ENCODE measurements around the gene CFAP58.

The CFAP58 gene

DNA sequence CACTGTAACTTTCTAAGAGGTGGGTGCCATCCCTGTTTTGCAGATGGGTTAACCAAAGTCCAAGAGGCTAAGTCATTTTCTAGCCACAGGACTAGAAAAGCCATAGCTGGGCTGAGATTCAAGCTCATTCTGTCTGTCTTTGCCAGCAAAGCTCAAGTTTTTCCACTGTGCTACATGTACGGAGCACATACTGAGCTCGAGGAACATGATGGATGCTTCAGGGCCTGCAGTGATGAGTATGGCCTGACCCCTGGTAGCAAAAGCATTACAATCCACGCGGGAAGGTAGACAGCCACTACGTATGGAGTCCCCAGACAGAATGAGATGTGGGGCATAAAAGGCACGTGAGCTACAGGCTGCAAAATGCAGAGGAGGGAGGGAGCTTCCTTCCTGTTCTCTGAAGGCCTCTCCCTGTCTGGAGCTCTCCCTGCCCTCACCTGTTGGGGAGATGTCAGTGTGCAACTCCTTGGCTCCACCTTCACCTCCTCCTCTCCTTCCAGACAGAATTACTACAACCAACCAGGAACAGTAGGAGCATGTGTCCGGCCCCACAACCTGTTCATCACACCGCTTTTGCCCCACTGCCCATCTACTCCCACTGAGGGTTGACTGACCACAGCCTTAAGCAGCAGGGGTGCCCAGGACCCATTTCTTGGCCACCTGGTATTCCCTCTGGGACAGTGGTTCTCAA, 31.8 kb upstream of the CFAP58 start:
- DNase-seq: no peak

DNA sequence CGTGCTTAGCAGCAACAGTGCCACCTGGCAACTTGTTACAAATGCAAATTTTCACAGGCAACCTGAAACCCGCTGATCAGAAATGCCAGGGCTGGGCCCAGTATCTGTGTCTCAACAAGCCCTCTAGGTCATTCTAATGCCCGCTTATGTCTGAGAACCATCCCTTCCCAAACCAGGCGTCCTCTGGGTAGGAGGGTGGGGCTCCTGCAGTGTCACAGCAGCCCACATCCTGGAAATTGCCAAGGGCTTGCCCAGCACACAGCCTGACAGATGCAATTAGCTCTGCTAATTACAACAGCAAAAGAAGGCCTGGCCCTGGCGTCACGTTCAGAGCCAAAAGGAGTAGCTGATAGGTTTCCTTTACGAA, 31.2 kb upstream of the CFAP58 start:
- DNase-seq: no peak

DNA sequence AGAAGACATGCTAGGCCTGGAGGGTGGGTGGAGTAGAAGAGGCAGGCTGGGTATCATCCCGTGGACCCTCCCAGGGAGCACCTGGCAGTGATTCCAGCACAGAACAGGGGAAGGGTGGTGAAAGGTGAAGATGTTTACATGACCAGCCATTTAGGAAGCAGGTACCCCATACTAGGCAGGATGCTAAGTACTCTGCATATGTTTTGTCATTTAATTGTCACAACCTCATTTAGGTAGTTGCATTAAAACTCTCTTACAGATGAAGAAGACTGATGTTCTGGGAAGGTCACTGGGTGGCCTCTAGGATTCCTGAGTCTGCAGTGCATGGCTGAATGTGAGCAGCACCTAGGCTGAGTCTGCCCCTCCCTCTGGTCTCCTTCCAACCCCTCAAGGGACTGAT, 30.5 kb upstream of the CFAP58 start:
- no peak for DNase-seq

- no peak for DNase-seq
Measured at GRCh38 chr10:104323760-104324201, 29.9 kb upstream of the CFAP58 start.

GRCh38 chr10:104324221-104324686, 29.4 kb upstream of the CFAP58 start:
- DNase-seq: no peak

DNA sequence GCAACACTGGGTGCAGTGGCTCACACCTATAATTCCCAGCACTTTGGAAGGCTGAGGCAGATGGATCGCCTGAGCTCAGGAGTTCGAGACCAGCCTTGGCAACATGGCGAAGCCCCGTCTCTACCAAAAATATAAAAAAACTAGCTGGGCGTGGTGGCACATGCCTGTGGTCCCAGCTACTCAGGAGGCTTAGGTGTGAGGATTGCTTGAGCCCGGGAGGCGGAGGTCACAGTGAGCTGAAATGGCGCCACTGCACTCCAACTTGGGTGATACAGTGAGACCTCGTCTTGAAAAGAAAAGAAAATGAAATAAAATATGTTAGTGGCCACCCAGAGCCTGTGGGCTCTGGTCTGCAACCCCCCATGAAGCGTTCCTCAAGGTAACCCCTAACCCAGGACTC, 28.7 kb upstream of the CFAP58 start:
- no peak for DNase-seq

DNA sequence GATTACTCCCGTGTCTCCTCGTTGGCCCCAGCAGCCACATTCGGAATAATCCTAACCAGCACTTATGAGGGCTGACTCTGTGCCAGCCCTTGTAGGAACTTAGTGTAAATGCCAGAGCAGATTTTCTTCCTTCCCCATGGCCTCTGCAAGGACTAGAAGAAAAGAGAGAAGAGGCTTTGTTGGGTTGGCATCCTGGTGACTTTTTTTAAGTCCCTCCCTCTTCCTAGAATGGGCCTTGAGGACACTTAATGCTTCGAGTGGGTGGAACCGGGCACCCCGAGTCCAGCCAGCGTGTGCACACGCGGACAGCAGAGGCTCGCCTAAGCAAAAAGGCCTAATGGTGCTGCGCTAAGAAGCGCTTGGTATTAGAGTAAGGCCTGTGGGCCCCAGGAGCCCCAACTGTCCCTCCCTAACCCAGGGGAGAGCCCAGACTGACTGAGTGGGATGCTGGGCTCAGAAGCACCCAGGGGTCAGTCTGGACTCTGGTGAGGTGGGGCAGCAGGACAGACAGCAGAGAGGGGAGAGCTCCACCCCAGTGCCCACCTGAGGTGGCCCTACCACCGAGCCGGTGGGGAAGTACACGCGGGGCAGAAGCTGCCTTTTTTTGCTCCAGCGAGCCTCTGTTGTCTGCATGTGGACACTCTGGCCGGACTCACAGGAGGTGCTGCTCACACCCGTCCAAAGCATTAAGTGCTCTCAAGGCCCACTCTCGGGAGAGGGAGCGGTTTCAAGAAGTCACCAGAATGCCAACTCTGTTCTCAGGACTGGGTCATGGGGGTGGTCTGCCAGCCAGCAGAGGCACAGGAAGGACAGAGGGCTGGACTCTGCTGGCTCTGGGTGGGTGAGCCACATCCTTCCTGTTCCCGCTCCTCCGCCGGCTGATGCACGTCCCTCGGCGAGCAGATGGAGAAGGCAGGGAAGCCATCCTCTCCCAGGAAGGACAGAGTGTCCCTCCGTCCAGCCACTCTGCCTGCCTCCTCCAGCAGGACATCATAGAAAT, 27.9 kb upstream of the CFAP58 start:
- DNase-seq: no peak

- no peak for DNase-seq
Measured at GRCh38 chr10:104326991-104327610, 26.5 kb upstream of the CFAP58 start.

- DNase-seq: no peak
Measured at GRCh38 chr10:104327745-104328645, 25.6 kb upstream of the CFAP58 start.

DNA sequence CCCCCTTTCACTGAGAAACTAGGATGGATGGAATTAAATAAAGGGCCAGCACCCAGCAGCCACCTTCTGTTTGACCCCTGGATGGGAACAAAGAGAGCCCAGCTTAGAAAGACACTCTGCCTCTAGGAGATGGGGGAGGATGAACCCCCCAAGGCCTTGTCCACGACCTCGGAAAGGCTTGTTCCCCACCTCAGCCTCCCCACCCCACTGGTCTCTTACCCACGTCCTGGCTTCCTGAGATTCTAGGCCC, 25.1 kb upstream of the CFAP58 start:
- DNase-seq: no peak

- DNase-seq: no peak
Measured at GRCh38 chr10:104328896-104329710, 24.5 kb upstream of the CFAP58 start.

GRCh38 chr10:104329735-104330134, 23.9 kb upstream of the CFAP58 start:
- no peak for DNase-seq

- no peak for DNase-seq
Measured at GRCh38 chr10:104330168-104331110, 23.2 kb upstream of the CFAP58 start.

- DNase-seq: no peak
Measured at GRCh38 chr10:104331208-104331838, 22.3 kb upstream of the CFAP58 start.

GRCh38 chr10:104332243-104333031, 21.2 kb upstream of the CFAP58 start:
- DNase-seq: no peak

DNA sequence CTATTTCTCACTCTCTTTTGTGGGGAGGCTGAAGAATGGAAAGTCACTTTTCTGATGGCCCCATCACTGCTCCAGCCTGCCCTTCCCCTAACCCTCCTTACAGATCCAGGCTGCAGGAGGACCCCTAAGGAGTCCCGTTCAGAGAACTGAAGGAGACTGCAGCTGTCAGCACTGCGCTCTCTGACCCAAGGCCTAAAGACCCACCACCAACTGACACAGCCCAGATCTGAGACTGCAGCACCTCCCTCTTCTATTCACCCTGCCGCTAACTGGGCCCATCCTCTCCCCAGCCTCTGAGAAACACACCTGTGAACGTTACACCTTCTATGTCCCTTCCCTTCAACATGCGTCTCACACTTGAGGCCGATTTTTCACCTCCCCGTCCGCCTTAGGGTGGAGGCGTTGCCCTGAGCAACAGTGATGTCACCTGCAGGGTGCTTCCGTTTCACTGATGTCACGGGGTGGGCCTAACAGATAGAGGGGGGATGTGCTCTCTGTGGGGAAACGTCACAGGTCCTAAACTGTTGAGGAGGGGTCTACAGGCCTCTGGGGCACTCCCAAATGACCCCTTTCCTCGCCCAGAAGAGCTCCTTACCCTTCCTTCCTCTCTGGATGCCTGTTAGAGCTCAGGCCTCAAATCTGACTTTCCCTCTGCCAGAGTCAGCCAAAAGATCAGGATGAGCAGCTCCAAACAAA, 20.5 kb upstream of the CFAP58 start:
- no peak for DNase-seq

- peak in 1 of 2 experiments; percentile 11 for DNase-seq
Measured at GRCh38 chr10:104333728-104334373, 19.8 kb upstream of the CFAP58 start.

GRCh38 chr10:104334561-104334960, 19.1 kb upstream of the CFAP58 start:
- no peak for DNase-seq
